Liver (tissue), 9 donors: ENCODE measurements around the gene MSL2. TPM values are rescaled to one million over a fixed set of nuclear protein-coding genes. Genes with fewer than 3 reads are reported as not detected.

Experiments
- DNase-seq: peaks from one replicate; pipeline ENCODE4 v3.0.0-alpha.2; 2017; ENCODE audit warnings: low spot score
- H3K27ac ChIP-seq, 2 donors: one replicate each; pipeline ENCODE4 v1.7.0; 2013; ENCODE audit warnings: inconsistent platforms in 2 of 2, low read length in 2 of 2, control low read depth in 1 of 2, low read depth in 1 of 2, mild to moderate bottlenecking in 1 of 2
- H3K27me3 ChIP-seq, 4 donors: one replicate each; pipeline versions ENCODE4 v1.6.1 to v1.7.0; 2013; ENCODE audit warnings: low read length in 3 of 4, inconsistent platforms in 1 of 4, mild to moderate bottlenecking in 1 of 4, moderate library complexity in 1 of 4; ENCODE audit not compliant: control insufficient read depth in 4 of 4, insufficient read depth in 4 of 4
- H3K36me3 ChIP-seq, 4 donors: one replicate each; pipeline versions ENCODE4 v1.6.1 to v1.7.0; 2013; ENCODE audit warnings: low read length in 3 of 4, mild to moderate bottlenecking in 3 of 4, low read depth in 1 of 4, moderate library complexity in 1 of 4; ENCODE audit not compliant: control insufficient read depth in 4 of 4, insufficient read depth in 3 of 4
- H3K4me1 ChIP-seq, 4 donors: one replicate each; pipeline versions ENCODE4 v1.6.1 to v1.7.0; 2013; ENCODE audit warnings: low read length in 3 of 4, mild to moderate bottlenecking in 3 of 4, moderate library complexity in 1 of 4; ENCODE audit not compliant: control insufficient read depth in 4 of 4, insufficient read depth in 4 of 4
- H3K4me3 ChIP-seq, 3 donors: one replicate each; pipeline versions ENCODE4 v1.6.1 to v1.7.0; 2013; ENCODE audit warnings: low read length in 3 of 3, control low read depth in 1 of 3, low read depth in 1 of 3, mild to moderate bottlenecking in 1 of 3
- H3K9ac ChIP-seq, 2 donors: one replicate each; pipeline ENCODE4 v1.7.0; 2013; ENCODE audit warnings: low read length in 2 of 2, mild to moderate bottlenecking in 2 of 2, moderate library complexity in 2 of 2, control low read depth in 1 of 2, low read depth in 1 of 2
- H3K9me3 ChIP-seq, 4 donors: one replicate each; pipeline versions ENCODE4 v1.6.1 to v1.7.0; 2013; ENCODE audit warnings: low read length in 3 of 4; ENCODE audit not compliant: control insufficient read depth in 4 of 4
- ATF3 ChIP-seq: IDR thresholded peaks from 2 replicates; pipeline ENCODE4 v1.6.1; 2016; ENCODE audit warnings: antibody characterized with exemption
- CTCF ChIP-seq: fragments of 150-350 bp; IDR thresholded peaks from 2 replicates; pipeline ENCODE4 v1.5.1; 2017; ENCODE audit warnings: improper control_type of control experiment, low read depth, low read length; ENCODE audit not compliant: missing input control
- EGR1 ChIP-seq, 2 donors: IDR thresholded peaks; 2 replicates each; pipeline ENCODE4 v1.6.1; 2016 to 2018; ENCODE audit warnings: antibody characterized with exemption in 2 of 2, low read depth in 2 of 2
- FOXA1 ChIP-seq: IDR thresholded peaks from 2 replicates; pipeline ENCODE4 v1.6.1; 2016; ENCODE audit warnings: antibody characterized with exemption
- FOXA2 ChIP-seq: IDR thresholded peaks from 2 replicates; pipeline ENCODE4 v1.6.1; 2016; ENCODE audit warnings: antibody characterized with exemption
- GABPA ChIP-seq, 2 donors: IDR thresholded peaks in 1 of 2; conservative IDR thresholded peaks in 1 of 2; 2 replicates each; pipeline ENCODE4 v1.6.1; 2016; ENCODE audit warnings: antibody characterized with exemption in 2 of 2, mild to moderate bottlenecking in 1 of 2, moderate library complexity in 1 of 2
- HNF4A ChIP-seq, 2 donors: conservative IDR thresholded peaks; 2 replicates each; pipeline ENCODE4 v1.6.1; 2016; ENCODE audit warnings: antibody characterized with exemption in 2 of 2, mild to moderate bottlenecking in 2 of 2
- HNF4G ChIP-seq: IDR thresholded peaks from 2 replicates; pipeline ENCODE4 v1.6.1; 2016; ENCODE audit warnings: antibody characterized with exemption
- JUND ChIP-seq, 2 donors: IDR thresholded peaks; 2 replicates each; pipeline ENCODE4 v1.6.1; 2016; ENCODE audit warnings: antibody characterized with exemption in 2 of 2
- MAX ChIP-seq: IDR thresholded peaks from 2 replicates; pipeline ENCODE4 v1.6.1; 2016; ENCODE audit warnings: antibody characterized with exemption
- NR2F2 ChIP-seq: IDR thresholded peaks from 2 replicates; pipeline ENCODE4 v1.6.1; 2016; ENCODE audit warnings: antibody characterized with exemption
- RAD21 ChIP-seq, 2 donors: IDR thresholded peaks; 2 replicates each; pipeline ENCODE4 v1.6.1; 2016; ENCODE audit warnings: antibody characterized with exemption in 2 of 2, mild to moderate bottlenecking in 2 of 2
- REST ChIP-seq: IDR thresholded peaks from 2 replicates; pipeline ENCODE4 v1.6.1; 2016; ENCODE audit warnings: antibody characterized with exemption, mild to moderate bottlenecking
- RXRA ChIP-seq, 2 donors: IDR thresholded peaks; 2 replicates each; pipeline ENCODE4 v1.6.1; 2017 to 2018; ENCODE audit warnings: antibody characterized with exemption in 2 of 2, mild to moderate bottlenecking in 1 of 2
- SP1 ChIP-seq: IDR thresholded peaks from 2 replicates; pipeline ENCODE4 v1.6.1; 2018; ENCODE audit warnings: antibody characterized with exemption, mild to moderate bottlenecking
- TAF1 ChIP-seq: conservative IDR thresholded peaks from 2 replicates; pipeline ENCODE4 v1.6.1; 2016; ENCODE audit warnings: antibody characterized with exemption, mild to moderate bottlenecking
- YY1 ChIP-seq: IDR thresholded peaks from 2 replicates; pipeline ENCODE4 v1.6.1; 2016; ENCODE audit warnings: antibody characterized with exemption, mild to moderate bottlenecking
- ZBTB33 ChIP-seq: IDR thresholded peaks from 2 replicates; pipeline ENCODE4 v1.6.1; 2016; ENCODE audit warnings: antibody characterized with exemption
- WGBS: extraction: QIAGEN DNeasy Blood & Tissue Kit; methylation state at CpG from one replicate; pipeline ENCODE4 v1.1.7; 2013; 5-methylcytosine and 5-hydroxymethylcytosine counted together
- polyA plus RNA-seq, 2 donors: library from polyadenylated mRNA; stranded (reverse) in 1 of 2; unstranded in 1 of 2; fragments of 200-250 nt in 1 of 2; fragments of >200 nt in 1 of 2; fragmentation: Nextera tagmentation in 1 of 2; extraction: Ambion mirVana in 1 of 2; gene quantifications; one replicate each; pipeline versions ENCODE4 v1.2.1 to v1.2.3, GENCODE V29; 2013 to 2015
- total RNA-seq, 2 donors: library from RNA; depleted of rRNA; stranded (reverse); fragments of >200 nt; gene quantifications; one replicate each; pipeline ENCODE4 v1.2.3, GENCODE V29; 2014
- donor health status: healthy.
- donor health status: healthy.
- donor health status: healthy.
- donor health status: healthy.
- donor health status: healthy.

Gene MSL2
- total and polyA plus RNA-seq, 4 donors = 2.7 to 18.7 (median 9.1) TPM

- WGBS = 85% methylated on average over 2 of the region's 2 CpGs
- TF ChIP-seq HNF4A (conservative IDR thresholded peaks at IDR 0.05) (no peak), JUND (IDR thresholded peaks at IDR 0.05) (no peak), FOXA1 (no peak), TAF1 (no peak), FOXA2 (no peak), ZBTB33 (no peak), RXRA (IDR thresholded peaks at IDR 0.05) (no peak), EGR1 (IDR thresholded peaks at IDR 0.05; ENCODE audit: low read depth in 2 of 2) (no peak), SP1 (no peak), ATF3 (no peak), YY1 (no peak), MAX (no peak), CTCF (no peak)
- Histone ChIP-seq H3K4me1 (peaks cover 0 to 18% (median 8%) of the 10 kb centered on the region in 4 donors), H3K9ac (no peak overlapping the region), H3K9me3 (no peaks in the 10 kb centered on the region), H3K27ac (no peak overlapping the region), H3K4me3 (no peak overlapping the region), H3K36me3 (no peaks in the 10 kb centered on the region), H3K27me3 (no peaks in the 10 kb centered on the region)
- DNase-seq = no peak
These were observed 15.4 kb upstream of the MSL2 start for GRCh38 chr3:136211547-136211946.

- no peak overlapping the region for H3K4me3 ChIP-seq
- no peak for DNase-seq
- H3K27me3 ChIP-seq = no peaks in the 10 kb centered on the region
- TF ChIP-seq NR2F2 (no peak), SP1 (no peak), ATF3 (no peak), JUND (IDR thresholded peaks at IDR 0.05) (no peak), CTCF (no peak), FOXA1 (no peak), HNF4G (no peak), YY1 (no peak), RXRA (IDR thresholded peaks at IDR 0.05) (no peak), RAD21 (IDR thresholded peaks at IDR 0.05) (no peak), REST (no peak), GABPA (IDR thresholded peaks at IDR 0.05 in 1 of 2, conservative IDR thresholded peaks at IDR 0.05 in 1 of 2) (no peak), FOXA2 (no peak)
- no peak overlapping the region for H3K9ac ChIP-seq
- H3K27ac ChIP-seq = no peak overlapping the region
- H3K36me3 ChIP-seq = no peaks in the 10 kb centered on the region
- H3K9me3 ChIP-seq = no peaks in the 10 kb centered on the region
- peaks cover 0 to 18% (median 8%) of the 10 kb centered on the region in 4 donors for H3K4me1 ChIP-seq
These were observed 13.8 kb upstream of the MSL2 start for GRCh38 chr3:136209921-136210320.
